HG03108 (cell line): Measurements from ENCODE around the gene TSSK2.
"Not testable (repeated sequence)": the region's sequence is repeated elsewhere in the genome, so short reads cannot be mapped to it uniquely, and the experiment has no call there.

Source experiments
- ATAC-seq: cut with Tn5 transposase; IDR thresholded peaks from one replicate; pipeline ENCODE4 v1.9.1; 2021; ENCODE audit warnings: moderate library complexity; ENCODE audit not compliant: unreplicated experiment

TSSK2 gene

DNA sequence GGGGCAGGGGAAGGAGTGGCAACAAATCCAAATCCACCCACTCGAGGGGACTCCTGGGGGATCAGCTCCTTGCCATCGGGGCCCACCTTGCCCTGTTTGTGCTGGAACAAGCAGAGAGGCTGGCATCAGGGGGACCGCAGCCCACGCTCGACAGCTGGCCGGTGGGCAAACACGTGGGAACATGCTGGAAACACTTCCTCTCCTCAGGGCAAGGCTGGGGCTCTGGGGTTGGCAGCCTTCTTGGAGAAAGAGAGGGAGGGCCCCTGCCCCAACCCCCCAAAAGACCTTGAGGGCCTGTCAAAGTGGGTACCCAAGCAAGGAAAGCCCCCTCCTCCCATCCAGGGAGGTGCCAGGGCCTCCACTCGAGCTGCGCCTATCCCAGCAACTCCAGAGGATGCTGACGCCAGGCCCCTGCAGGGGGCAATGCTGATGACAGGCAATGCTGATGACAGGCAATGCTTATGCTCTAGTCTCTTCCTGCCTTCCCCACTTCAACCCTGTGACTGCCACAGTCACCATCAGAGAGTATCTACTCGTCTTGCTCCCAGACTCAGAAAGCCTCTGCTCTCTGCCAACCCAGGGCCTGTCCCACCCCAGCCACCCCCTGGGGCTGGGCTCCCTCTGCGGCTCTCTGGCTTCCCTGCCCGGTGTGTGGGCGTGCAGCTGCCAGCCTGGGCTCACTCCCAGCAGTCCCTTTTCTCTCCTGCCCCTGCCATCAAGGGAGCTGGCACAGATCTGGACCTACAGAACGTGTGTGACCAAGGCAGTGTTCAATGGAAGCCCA, 7.3 kb downstream of the TSSK2 start:
- ATAC-seq, result no peak

DNA sequence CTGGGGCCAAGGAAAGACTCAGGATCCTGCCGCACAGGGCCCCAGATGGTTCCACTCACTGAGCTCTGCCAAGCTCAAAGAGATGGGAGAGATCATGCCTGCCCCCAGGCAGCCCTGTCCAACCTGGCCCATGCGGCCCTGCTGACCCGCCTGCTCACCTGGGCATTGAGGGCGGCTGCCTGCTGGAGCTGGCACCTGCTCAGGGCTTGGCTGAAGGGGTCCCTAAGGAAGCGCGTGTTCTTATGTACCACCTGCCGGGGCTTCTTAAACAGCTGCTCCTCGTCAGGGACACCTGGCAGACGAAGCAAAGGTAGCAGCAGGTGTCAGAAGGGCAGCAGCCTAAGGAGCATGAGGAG, 7.9 kb downstream of the TSSK2 start:
- ATAC-seq, result no peak

DNA sequence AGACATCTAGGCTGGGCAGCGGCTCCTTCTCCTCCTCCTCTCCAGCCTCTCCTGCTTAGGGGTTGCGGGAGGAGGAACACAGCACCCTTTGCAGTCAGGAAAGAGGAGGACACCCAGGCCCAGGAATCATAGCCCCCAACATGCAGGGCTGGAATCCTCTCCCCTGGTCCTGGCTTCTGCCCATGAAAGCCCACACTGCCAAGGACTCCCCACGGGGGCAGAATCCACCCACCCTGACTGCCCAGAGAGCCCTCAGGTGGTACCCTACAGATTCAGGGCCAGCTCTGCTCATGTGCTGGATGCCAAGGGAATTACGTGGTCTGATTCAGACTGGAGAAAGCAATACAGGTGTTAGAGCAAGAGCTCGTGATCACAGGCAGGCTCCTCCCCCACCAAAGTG, 8.9 kb downstream of the TSSK2 start:
- ATAC-seq, result no peak

DNA sequence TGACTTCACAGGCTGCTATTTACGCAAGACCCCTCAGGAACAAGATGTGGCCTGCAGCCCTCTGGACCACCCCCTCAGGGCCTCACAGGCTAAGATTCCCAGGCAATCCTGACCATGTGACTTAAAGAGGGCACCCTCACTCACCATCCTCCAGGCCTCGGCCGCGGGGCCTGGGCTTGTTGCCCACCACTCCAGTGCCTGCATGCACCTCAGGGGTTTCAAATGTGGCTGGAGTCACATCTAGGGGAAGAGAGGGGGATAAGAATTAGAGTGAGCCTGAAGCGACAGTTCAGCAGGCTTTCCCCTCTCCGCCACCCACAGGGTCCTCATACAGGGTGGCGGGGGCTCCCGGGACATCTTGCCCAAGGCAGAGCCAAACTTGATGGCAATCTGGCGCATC, 11.3 kb downstream of the TSSK2 start:
- no peak for ATAC-seq

DNA sequence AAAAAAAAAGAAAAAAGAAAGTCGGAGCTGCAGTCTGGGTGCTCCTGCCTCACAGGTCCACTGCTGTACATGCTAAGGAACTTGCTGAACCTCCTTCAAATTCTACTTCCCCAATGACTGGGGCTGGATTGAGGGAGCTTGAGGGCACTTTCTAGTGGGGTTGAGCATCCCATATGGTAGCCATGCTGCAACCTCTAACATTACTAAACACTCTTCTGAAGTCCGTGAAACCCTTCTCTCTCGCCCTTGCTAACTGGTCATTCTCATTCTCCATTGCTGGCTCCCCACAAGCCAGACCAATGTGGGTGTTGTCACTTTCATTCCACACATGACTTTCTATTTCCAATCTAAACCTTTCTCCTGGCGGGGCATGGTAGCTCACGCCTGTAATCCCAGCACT, 12.1 kb downstream of the TSSK2 start:
- ATAC-seq, result no peak

DNA sequence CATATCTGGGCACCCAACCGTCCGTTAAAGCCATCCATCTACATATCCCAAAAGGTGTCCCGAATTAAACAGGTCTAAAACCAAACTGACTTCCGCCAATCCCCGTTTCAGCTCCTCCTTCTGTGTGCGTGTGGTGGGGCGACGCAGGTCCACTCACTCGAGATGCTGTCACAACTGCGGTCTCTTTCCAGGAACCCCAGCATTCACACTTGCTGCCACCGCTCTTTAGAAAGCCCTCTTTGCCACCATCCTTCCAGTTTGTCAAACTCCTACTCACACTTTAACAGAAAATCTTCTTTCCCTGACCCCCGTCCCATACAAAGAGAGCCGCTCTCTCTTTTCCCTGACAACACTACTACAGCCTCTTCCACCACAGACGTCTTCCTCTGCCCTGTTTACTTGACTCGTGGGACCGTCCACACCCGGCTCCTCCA, 12.9 kb downstream of the TSSK2 start:
- no peak for ATAC-seq

DNA sequence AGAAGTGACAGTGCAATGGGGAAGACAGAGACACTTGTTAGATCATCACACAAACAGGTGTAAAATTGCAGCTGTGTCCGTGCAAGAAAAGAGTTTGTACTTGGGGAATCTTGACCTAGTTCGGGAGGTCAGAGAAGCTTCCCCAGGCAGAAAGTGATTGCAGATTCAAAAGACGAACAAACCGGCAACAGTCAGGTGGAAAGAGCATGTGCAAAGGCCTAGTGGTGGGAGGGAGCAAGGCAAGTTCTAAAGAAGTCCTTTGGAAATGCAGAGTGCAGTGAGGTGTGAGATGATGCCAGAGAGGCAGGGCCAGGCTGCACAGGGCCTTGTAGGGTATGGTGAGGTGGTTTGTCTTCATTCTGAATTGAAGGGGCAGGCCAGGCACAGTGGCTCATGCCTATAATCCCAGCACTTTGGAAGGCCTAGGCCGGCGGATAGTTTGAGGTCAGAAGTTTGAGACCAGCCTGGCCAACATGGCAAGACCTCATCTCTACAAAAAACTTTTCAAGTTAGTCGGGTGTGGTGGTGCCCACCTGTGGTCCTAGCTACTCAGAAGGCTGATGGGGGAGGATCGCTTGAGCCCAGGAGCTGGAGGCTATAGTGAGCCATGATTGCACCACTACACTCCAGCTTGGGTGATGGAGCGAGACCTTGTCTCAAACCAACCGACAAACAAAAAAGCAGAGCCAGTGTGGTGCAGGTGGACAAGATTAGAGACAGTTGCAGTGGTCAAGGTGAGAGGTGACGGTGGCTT, 15.3 kb downstream of the TSSK2 start:
- no peak for ATAC-seq

DNA sequence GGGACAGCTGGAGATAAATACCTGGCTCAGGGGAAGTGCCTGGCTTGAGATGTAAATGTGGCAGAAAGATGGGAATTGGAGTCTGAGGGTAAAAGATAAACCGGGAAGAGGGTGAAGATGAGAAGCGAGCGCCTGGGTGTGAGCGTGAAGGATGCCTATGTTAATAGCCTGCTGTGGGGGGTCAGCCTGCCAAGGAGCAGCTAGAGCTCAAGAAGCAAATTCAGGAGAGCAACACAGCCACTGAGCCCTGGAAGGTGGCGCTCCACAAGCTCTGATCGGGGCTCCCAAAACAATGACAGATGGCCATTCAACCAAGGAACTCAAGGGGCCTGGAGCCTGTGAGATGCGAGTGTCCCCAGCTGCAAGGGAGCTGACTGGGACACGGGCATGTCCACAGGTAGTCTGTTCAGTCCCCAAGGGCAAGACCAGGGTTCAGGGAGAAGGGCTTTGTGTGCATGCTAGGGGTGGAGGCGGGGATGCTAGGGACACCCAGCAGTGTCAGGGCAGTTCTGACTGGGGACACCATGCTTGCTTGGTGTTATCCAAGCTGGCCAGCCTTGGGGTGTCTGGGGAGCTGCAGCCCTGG, 16.2 kb downstream of the TSSK2 start:
- no peak for ATAC-seq

DNA sequence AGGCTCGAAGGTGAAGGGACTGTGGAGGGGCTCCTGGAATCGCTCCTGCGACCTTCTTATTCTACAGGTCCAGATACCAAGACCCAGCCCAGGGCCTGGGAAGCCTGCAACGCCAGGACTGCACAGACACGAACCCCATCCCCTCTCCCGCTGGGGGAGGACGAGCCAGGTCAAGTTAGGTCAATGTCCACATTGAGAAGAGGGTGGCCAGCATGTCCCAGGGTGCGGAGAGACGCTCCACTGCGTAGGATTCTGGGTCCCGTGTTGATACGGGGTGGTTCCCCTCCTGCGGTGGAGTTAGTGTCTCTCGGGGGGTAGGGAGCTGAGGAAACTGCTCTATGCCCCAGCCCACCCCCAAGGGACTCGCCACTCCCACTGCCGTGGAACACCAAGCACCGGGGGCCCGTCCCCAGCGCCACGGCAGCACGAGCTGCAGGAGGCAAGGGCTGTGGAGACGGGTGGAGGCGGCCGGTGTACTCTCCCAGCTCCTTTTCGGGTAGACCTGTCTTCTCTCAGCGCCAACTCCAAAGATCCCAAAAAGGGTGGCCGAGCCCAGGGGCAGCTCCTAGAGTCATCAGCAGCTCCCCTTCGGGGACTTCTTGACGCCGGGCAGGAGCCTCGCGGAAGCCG, 17.4 kb downstream of the TSSK2 start:
- ATAC-seq, result no peak

DNA sequence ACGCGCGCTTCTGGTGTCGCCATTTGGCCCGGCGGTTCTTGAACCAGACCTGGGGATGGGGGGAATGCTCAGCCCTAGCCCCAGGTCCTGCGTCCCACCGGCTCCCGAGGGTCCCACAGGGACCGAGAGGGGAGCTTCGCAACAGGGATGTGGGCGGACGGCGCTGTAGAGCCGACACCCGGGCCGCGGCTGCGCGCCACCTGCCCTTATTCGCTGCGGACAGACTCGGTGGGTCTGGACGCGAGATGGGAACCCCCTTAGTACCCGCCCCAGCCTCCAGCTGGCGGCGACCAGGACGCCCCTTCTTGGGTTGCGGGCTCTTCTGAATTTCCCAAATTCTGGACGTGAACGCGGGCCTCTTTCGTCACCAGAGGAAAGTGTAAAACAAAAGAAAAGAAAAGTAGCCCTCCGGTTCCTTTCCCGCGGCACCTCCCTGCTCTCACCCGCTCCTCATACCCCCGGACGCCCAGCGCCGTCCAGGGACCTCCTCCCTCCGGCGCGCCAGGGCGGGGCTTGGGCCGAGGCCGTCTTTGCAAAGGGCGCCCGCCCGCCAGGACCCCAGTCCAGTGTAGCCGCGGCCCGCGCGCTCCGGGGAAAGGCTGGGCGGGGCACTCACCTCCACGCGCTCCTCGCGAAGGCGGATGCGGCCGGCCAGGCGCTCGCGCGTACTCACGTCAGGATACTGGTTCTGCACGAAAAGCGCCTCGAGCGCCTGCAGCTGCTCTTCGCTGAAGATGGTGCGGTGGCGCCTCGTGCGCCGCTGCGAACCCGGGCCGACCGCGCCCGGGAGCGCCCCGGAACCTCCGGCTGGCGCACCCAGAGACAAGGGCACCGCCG, 18.2 kb downstream of the TSSK2 start:
- no peak for ATAC-seq

DNA sequence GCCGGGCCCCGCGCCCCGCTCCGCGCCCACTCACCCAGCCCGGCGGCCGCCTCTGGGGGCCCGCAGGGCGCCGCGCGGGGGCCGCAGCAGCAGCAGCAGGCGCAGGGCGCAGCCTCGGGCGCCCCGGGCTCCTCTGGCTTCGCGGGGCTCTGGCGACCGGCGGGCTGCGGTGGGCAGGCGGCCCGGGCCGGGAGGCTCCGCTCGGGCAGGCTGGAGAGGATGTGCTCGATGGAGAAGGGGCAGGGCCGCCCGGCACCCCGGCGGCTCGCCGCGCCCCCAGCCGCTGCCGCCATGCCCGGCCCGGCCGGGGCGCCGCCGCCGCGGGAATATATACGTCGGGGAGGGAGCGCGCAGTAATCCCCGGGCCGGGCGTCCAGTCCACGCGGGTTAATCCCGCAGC, 18.9 kb downstream of the TSSK2 start, which contains the start of gene GSC2:
Gene GSC2, minus strand, starts transcription at position 302 of the 400 bp plus-strand sequence. Its CDS starts 9 bp downstream, at position 293.
- ATAC-seq, result no peak

DNA sequence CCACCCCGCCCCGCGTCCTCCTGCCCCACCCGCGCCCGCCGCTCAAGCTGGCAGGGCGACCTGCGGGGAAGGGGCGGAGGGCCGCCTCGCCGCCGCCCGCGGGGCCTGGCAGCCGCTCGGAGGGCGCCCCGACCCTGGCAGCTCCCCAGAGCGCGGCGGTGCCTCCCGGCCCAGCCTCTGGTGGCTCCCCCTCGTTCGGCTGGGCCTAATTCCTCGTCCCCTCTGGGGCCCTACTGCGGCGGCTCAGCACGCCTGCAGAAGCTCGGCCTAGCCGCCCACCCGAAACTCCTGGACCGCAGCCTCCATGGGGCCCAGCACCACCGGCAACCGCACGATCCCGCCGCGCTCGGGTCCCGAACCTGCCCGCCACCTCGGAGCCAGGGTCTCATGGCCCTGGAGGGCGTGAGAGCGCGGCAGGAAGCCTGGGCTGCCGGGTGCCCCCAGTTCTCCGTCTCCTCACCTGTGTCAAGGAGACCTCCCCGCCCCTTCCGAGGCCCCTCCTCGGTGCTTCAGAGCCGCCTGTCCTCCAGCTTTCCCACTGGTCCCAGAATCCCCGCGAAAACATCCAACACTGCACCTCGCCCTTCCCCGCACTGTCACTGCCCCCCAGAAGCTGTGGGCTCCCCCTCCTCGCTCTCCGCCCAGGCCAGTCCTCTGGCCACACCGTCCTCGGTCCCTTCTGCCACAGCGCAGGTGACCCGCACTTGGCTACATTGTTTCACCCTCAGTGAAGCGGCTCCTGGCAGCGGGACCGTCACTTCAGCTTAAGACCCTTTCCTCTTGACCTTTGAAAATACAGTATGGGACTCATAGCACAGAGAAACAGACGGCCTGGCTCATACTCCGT, 19.6 kb downstream of the TSSK2 start:
- ATAC-seq, result no peak

DNA sequence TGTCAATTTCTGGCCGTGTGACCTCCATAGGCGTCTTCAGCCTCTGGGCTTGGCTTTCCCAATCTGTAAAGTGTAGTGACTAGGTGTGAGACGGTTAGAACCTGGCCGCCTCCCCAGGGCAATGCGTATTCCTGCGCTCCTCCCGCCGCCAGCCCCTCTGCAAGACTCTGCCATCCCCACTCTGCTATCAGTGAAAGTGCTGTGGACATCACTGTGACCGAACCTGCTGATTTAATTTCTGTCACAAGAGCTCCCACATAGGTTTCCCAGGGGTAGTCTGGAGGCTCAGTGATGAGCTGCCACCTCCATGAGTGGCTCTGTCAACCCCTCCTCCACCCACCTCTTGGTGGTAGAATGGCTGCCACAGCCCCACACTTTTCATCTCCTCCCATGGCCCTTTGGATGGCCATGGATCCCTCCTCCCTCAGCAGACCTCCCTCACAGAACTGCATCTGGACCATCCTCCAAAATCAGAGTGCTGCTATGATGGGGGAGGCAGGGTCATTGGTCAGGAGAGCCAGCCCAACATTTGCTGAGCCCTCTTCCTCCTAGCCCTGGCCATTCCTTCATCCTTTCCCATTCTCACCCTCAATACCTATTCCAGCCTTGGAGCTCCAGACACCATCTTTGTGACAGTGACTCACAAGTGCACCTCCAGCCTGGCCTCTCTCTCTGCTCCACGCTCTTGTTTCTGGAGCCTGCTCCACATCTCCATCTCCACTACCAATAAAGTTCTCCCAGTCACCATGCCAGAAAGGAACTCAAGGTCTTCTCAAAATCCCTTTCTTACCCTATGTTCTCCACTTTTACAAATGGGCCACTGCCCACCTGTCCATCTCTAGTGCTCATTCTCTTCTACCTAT, 20.5 kb downstream of the TSSK2 start:
- no peak for ATAC-seq

DNA sequence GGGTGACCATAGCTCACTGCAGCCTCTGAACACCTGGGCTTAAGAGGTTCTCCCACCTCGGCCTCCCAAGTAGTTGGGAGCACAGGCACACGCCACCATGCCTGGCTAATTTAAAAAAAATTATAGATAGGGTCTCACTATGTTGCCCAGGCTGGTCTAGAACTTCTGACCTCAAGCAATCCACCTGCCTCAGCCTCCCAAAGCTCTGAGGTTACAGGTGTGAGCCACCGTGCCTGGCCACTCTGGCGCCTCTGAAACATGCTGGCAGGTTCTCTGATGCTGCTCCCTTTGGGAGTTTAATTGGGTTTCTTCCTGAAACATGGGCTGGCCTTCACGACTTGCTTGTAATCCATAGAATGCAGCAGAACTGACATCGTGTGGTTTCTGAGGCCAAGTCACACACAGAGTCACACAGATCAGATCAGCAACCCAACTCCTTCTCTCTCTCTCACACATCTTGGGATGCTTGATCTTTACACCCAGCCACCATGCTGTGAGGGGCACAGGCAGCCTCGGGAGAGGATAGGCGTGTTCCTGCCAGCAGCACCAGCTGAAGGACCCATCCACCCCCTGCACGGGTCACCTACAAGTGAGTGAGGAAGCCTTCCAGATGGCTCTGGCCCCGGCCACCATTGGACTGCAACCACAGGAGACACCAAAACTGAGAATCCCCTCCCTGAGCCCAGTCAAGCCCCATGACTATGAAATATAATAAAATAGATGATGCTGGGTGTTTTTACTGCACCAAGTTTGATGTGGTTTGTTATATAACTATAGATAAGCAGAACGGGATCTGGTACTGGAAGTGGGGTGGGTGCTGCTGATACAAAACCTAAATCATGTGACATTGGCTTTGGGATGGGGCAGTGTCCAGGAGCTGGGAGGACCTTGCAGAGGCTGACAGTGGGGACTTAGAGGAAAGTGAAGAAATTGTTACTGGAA, 22.1 kb downstream of the TSSK2 start:
- ATAC-seq, result no peak

DNA sequence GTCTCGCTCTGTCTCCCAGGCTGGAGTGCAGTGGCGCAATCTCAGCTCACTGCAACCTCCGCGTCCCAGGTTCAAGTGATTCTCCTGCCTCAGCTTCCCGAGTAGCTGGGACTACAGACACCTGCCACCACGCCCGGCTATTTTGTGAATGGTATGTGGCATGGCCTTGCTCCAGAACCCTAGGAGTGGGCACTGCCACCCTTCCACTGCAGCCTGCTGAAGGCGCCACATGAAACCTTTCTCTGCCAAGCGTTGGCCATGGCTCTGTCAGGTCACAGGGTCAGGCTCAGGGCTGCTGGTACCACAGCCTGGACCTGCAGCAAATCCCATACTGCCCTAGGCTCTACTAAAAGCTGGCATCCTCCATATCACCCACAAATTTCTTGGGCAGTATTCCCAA, 25.0 kb downstream of the TSSK2 start:
- not testable (repeated sequence) for ATAC-seq

DNA sequence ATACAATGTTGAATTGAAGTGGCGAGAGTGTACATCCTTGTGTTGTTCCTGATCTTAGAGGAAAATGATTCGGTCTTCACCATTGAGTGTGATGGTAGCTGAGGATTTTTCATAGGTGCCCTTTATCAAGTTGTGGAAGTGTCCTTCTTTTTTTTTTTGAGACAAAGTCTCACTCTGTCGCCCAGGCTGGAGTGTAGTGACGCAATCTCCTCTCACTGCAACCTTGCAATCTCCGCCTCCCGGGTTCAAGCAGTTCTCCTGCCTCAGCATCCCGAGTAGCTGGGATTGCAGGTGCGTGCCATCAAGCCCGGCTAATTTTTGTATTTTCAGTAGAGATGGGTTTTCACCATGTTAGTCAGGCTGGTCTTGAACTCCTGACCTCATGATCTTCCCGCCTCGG, 27.5 kb downstream of the TSSK2 start:
- ATAC-seq, result not testable (repeated sequence)

DNA sequence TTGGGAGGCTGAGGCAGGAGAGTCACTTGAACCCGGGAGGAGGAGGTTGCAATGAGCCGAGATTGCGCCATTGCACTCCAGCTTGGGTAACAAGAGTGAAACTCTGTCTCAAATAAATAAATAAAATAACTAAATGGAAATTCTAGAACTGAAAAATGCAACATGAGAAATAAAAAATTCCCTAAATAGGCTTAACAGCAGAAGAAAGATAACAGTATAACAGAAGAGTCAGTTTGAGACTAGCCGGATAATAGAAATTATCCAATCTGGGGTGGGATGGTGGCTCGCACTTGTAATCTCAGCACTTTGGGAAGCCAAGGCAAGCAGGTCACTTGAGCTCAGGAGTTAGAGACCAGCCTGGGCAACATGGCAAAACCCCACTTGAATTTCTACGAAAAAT, 33.3 kb downstream of the TSSK2 start:
- ATAC-seq, result no peak

DNA sequence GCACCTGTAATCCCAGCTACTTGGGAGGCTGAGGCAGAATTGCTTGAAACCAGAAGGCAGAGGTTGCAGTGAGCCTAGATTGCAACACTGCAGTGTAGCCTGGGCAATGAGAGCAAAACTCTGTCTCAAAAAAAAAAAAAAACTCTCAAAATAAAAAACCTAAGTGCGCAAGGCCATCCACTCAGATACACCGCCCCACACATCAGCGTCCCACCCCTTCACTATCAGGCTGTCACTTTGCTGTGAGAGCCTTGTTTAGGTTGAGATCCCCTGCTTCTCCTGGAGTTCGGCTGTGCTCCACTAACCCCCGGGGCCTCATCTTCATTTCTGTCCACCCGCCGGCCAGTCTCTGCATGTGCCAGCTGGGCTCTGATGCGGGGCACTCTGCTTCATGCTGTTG, 35.3 kb downstream of the TSSK2 start:
- no peak for ATAC-seq
